NB4 (cell line): ENCODE data around the gene YIPF1.

Experiments used
- MYC ChIP-seq: IDR thresholded peaks from 2 replicates; pipeline ENCODE4 v1.6.1; 2011; ENCODE audit warnings: low read depth, low read length
- POLR2A ChIP-seq: IDR thresholded peaks from 2 replicates; pipeline ENCODE4 v1.6.1; 2011; ENCODE audit warnings: mild to moderate bottlenecking; ENCODE audit not compliant: insufficient read length; ENCODE audit errors: extremely low read depth
- TF ChIP-seq, protein P1 (sequence below): IDR thresholded peaks from one replicate; pipeline ENCODE4 v1.5.1; 2012; ENCODE audit warnings: low read depth, low read length
- TF ChIP-seq, protein P2 (sequence below): IDR thresholded peaks from 2 replicates; pipeline ENCODE4 v1.6.1; 2011; ENCODE audit warnings: low read depth, low read length

DNA sequence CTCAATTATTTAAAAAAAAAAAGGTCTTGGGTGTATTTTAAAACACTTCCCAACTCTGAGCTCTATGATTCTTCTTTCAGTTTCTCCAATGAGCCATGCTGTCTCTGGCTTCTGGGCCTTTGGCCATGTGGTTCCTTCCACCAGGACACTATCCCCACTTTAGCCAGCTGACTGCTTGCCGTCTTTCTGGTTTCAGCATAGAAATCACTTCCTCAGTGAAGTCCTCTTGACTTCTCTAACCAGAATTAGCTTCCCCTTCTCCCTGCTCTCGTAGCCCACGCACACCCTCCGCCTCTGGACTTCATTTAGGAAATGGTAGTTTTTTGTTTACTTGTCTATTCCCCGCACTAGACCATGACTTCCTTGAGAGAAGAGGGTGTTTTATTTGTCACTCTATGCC is 3.3 kb upstream of the YIPF1 start:
- TF ChIP-seq, protein P1, sequence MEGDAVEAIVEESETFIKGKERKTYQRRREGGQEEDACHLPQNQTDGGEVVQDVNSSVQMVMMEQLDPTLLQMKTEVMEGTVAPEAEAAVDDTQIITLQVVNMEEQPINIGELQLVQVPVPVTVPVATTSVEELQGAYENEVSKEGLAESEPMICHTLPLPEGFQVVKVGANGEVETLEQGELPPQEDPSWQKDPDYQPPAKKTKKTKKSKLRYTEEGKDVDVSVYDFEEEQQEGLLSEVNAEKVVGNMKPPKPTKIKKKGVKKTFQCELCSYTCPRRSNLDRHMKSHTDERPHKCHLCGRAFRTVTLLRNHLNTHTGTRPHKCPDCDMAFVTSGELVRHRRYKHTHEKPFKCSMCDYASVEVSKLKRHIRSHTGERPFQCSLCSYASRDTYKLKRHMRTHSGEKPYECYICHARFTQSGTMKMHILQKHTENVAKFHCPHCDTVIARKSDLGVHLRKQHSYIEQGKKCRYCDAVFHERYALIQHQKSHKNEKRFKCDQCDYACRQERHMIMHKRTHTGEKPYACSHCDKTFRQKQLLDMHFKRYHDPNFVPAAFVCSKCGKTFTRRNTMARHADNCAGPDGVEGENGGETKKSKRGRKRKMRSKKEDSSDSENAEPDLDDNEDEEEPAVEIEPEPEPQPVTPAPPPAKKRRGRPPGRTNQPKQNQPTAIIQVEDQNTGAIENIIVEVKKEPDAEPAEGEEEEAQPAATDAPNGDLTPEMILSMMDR = no peak
- TF ChIP-seq POLR2A (no peak), MYC (no peak)
- TF ChIP-seq, protein P2, sequence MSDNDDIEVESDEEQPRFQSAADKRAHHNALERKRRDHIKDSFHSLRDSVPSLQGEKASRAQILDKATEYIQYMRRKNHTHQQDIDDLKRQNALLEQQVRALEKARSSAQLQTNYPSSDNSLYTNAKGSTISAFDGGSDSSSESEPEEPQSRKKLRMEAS = no peak
